Adrenal gland (tissue), 5 donors: ENCODE measurements around the gene SOCS3.

ENCODE experiments used
- POLR2A ChIP-seq, 2 donors: fragments of 450-650 bp; IDR thresholded peaks; one replicate each; pipeline ENCODE4 v1.6.1; 2017; ENCODE audit warnings: antibody characterized with exemption in 2 of 2, mild to moderate bottlenecking in 2 of 2, moderate library complexity in 1 of 2
- TF ChIP-seq, protein P1 (sequence below), 6 experiments: fragments of 450-650 bp in 4 of 6; fragments of 200-600 bp in 2 of 6; sonication (generic) in 1 of 6; IDR thresholded peaks; 1 replicate in 5 of 6; 2 replicates in 1 of 6; pipeline versions ENCODE4 v1.5.1 to v1.8.0; 2016 to 2021; ENCODE audit warnings: antibody characterized with exemption in 6 of 6, mild to moderate bottlenecking in 2 of 6, moderate library complexity in 1 of 6
- donor health status: DM: no; HTN: no; CAD: no.

DNA sequence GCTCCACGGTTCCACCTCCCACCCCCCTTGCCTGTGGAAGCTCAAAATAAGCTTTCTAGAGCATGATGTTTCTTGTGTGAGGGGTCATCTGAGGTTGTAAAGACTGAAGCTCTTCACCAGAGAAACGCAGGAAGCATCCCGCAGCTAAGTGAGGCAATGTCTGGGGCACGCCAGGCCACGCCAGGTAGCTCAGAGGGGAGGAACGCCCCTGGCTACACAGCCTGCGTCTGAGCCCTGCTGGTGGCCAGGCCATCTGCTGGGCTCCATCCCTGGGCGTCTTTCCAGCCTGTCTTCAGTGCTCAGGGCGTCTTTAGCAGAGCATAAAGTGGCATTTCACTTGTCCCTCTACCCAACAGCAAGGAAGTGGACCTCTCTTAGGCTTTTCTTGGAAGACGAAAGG lies 15.2 kb downstream of the SOCS3 start:
- TF ChIP-seq, protein P1, sequence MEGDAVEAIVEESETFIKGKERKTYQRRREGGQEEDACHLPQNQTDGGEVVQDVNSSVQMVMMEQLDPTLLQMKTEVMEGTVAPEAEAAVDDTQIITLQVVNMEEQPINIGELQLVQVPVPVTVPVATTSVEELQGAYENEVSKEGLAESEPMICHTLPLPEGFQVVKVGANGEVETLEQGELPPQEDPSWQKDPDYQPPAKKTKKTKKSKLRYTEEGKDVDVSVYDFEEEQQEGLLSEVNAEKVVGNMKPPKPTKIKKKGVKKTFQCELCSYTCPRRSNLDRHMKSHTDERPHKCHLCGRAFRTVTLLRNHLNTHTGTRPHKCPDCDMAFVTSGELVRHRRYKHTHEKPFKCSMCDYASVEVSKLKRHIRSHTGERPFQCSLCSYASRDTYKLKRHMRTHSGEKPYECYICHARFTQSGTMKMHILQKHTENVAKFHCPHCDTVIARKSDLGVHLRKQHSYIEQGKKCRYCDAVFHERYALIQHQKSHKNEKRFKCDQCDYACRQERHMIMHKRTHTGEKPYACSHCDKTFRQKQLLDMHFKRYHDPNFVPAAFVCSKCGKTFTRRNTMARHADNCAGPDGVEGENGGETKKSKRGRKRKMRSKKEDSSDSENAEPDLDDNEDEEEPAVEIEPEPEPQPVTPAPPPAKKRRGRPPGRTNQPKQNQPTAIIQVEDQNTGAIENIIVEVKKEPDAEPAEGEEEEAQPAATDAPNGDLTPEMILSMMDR (IDR thresholded peaks at IDR 0.05) = no peak
- no peak for TF ChIP-seq POLR2A (IDR thresholded peaks at IDR 0.05)
